ENCODE measurements around the gene TREML2. TPM values are rescaled to one million over a fixed set of nuclear protein-coding genes. Genes with fewer than 3 reads are reported as not detected.

Gene TREML2
- total RNA-seq, 1 donor from 2014 or later: not detected

DNA sequence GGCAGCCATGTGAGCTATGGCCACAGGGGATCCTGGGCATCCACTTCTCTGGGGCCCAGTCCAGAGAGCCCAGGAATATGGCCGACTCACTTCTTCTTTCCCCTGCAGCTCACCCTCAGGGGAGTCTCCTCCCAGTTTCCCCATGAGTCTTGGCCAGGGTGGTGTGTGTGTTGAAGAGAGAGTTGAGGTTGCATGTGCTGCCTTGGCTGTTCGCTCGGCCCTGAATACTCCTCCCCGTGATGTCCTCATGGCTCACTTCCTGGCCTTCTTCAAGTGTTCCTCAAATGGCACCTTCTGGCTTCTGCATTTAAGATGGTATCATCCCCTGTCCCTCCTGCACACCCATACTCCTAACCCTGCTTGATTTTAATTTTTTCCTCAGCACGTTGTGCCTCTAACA lies 43.6 kb downstream of the TREML2 start:
- Mint-ChIP-seq H3K36me3 (ENCODE audit: low read depth) (no peaks in the 10 kb centered on the region), H3K27me3 (ENCODE audit: low read depth) (peaks cover 3% of the 10 kb centered on the region), H3K9me3 (no peaks in the 10 kb centered on the region), H3K4me3 (no peak overlapping the region), H3K27ac (ENCODE audit: unreplicated experiment) (no peak overlapping the region), H3K4me1 (no peaks in the 10 kb centered on the region)
- no peak for DNase-seq (ENCODE audit: low read depth, low spot score)
- TF ChIP-seq, protein P1, sequence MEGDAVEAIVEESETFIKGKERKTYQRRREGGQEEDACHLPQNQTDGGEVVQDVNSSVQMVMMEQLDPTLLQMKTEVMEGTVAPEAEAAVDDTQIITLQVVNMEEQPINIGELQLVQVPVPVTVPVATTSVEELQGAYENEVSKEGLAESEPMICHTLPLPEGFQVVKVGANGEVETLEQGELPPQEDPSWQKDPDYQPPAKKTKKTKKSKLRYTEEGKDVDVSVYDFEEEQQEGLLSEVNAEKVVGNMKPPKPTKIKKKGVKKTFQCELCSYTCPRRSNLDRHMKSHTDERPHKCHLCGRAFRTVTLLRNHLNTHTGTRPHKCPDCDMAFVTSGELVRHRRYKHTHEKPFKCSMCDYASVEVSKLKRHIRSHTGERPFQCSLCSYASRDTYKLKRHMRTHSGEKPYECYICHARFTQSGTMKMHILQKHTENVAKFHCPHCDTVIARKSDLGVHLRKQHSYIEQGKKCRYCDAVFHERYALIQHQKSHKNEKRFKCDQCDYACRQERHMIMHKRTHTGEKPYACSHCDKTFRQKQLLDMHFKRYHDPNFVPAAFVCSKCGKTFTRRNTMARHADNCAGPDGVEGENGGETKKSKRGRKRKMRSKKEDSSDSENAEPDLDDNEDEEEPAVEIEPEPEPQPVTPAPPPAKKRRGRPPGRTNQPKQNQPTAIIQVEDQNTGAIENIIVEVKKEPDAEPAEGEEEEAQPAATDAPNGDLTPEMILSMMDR (conservative IDR thresholded peaks at IDR 0.05): no peak

DNA sequence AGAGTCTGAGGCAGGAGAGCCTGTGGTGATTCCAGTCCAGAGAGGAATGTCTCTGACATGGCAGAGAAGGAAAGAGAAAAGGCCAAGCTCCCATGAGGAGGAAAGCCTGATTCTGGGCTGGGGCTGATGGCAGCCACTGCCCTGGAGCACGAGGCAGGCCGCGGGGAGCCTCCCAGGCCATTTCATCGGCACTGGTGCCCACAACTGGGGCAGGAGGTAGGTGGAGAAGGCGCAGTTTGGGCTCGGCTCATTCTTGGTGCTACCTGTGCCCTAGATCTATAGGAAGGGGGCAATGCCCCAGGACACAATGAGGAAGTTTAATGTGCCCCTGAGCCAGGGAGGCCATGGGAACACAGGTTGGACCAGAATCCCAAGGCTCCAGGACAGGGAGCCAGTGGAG lies 44.2 kb downstream of the TREML2 start:
- TF ChIP-seq, protein P1 (conservative IDR thresholded peaks at IDR 0.05): no peak
- no peak for DNase-seq (ENCODE audit: low read depth, low spot score)
- Mint-ChIP-seq H3K36me3 (ENCODE audit: low read depth) (no peaks in the 10 kb centered on the region), H3K4me3 (no peak overlapping the region), H3K4me1 (no peaks in the 10 kb centered on the region), H3K9me3 (no peaks in the 10 kb centered on the region), H3K27ac (ENCODE audit: unreplicated experiment) (no peak overlapping the region), H3K27me3 (ENCODE audit: low read depth) (peaks cover 3% of the 10 kb centered on the region)

DNA sequence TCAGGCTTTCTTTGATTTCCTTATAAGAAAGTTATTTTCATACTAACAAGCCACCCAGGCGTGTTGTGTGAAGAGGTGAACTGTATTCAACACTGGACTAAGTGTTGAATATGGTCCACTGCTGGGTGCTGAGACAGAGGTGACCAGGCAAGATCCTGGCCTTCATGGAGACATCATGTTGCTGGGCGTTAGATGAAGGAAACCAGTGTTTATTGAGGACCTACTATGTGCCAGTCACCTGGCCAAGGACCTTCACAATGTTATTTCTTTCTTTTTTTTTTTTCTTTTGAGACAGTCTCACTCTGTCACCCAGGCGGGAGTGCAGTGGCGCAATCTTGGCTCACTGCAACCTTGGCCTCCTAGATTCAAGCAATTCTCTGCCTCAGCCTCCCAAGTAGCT lies 44.9 kb downstream of the TREML2 start:
- H3K9me3 Mint-ChIP-seq: no peaks in the 10 kb centered on the region
- H3K36me3 Mint-ChIP-seq (ENCODE audit: low read depth): no peaks in the 10 kb centered on the region

DNA sequence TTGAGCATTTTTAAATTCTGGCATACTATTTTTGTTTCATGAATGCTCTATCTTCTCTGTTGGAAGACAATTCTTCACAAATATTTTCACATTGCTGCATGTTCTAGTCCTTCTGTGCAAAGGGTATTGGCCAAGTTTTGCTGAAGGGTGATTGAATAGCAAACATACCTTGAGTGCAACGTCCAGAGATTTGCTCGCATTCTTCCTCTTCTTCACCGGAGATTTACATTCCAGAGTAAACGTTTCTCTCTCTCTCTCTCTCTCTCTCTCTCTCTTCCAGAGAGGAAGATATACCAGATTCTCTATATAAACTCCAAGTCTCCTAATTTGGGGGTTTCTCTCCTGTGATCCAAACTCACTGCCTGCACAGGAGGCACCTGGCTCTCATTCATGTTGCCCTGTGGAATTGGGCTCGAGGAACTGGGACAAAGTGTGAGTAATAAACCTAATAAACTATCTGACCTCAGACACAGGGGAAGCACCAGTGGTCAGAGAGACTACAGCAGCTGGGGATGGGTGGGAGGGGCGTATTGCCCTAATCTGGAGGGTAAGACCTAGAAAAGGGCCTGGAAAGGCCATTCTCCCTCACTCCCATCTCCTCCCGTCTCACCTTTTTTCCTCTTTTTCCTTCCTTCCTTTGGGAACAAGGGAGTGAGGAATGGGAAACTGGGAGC lies 45.7 kb downstream of the TREML2 start:
- no peak overlapping the region for H3K4me3 Mint-ChIP-seq
- peaks cover 3% of the 10 kb centered on the region for H3K27me3 Mint-ChIP-seq (ENCODE audit: low read depth)
- H3K4me1 Mint-ChIP-seq: no peaks in the 10 kb centered on the region
- no peaks in the 10 kb centered on the region for H3K9me3 Mint-ChIP-seq
- H3K36me3 Mint-ChIP-seq (ENCODE audit: low read depth): no peaks in the 10 kb centered on the region
- TF ChIP-seq, protein P1 (conservative IDR thresholded peaks at IDR 0.05): no peak
- DNase-seq (ENCODE audit: low read depth, low spot score): no peak
- H3K27ac Mint-ChIP-seq (ENCODE audit: unreplicated experiment): no peak overlapping the region

More for the DNA sequence above, 44.9 kb downstream of the TREML2 start:
- TF ChIP-seq, protein P1 (conservative IDR thresholded peaks at IDR 0.05): no peak
- Mint-ChIP-seq H3K4me1 (no peaks in the 10 kb centered on the region), H3K4me3 (no peak overlapping the region), H3K27ac (ENCODE audit: unreplicated experiment) (no peak overlapping the region), H3K27me3 (ENCODE audit: low read depth) (peaks cover 3% of the 10 kb centered on the region)
- DNase-seq (ENCODE audit: low read depth, low spot score): no peak

DNA sequence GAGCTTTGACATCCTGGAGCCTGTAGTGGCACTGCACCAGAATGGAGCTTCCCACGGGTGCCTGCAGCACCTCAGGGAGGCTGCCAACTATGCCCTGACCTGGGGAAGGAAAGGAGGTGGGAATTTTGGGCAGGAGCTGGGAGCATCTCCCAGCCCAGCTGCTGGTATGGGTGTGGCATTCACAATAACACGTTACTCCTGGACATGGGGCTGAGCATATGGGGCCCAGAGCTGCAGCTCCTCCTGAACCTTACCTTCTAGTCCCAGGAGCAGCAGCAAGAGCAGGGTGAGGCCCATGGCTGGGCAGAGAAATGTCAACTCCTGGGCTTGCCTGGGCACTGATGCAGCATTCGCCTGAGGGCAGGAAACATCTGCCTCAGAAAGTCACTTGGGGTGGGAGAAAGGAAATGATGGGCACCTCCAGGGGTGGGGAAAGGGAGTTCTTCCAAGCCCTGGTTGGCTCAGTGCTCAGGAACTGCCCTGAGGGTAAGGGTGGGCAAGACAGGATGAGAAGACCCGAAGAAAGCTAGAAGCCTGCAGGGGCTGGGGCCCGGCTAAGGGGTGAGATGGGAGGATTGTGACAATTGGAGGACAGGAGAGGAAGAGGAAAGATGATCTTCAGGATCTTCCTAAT lies 46.8 kb downstream of the TREML2 start, which contains the start of gene TREML1:
TSS of gene TREML1 (minus strand) at position 356 of the 634 bp plus-strand sequence. CDS start at position 297, 59 bp downstream.
- Mint-ChIP-seq H3K4me3 (no peak within 1 kb of the TSS), H3K27me3 (ENCODE audit: low read depth) (peaks cover 3% of the 10 kb centered on the region), H3K36me3 (ENCODE audit: low read depth) (no peaks in the 10 kb centered on the region), H3K9me3 (no peaks in the 10 kb centered on the region), H3K27ac (ENCODE audit: unreplicated experiment) (no peak within 1 kb of the TSS), H3K4me1 (no peaks in the 10 kb centered on the region)
- DNase-seq (ENCODE audit: low read depth, low spot score): no peak
- TF ChIP-seq, protein P1 (conservative IDR thresholded peaks at IDR 0.05): no peak
